Measurements from ENCODE around the gene OR2V1.

OR2V1 gene

GRCh38 chr5:181092428-181092827, 38.5 kb downstream of the OR2V1 start:
- Histone ChIP-seq H3K9me3 (no peaks in the 10 kb centered on the region), H3K4me1 (no peaks in the 10 kb centered on the region), H3K36me3 (no peaks in the 10 kb centered on the region), H3K4me3 (no peak overlapping the region), H3K27me3 (peaks cover 0 to 22% of the 10 kb centered on the region in 2 donors), H3K27ac (no peak overlapping the region)
- DNase-seq: no peak
- intact Hi-C loops (cut with DNase I; ENCODE audit: low total_unique reads): no loop called here
- TF ChIP-seq, protein P1, sequence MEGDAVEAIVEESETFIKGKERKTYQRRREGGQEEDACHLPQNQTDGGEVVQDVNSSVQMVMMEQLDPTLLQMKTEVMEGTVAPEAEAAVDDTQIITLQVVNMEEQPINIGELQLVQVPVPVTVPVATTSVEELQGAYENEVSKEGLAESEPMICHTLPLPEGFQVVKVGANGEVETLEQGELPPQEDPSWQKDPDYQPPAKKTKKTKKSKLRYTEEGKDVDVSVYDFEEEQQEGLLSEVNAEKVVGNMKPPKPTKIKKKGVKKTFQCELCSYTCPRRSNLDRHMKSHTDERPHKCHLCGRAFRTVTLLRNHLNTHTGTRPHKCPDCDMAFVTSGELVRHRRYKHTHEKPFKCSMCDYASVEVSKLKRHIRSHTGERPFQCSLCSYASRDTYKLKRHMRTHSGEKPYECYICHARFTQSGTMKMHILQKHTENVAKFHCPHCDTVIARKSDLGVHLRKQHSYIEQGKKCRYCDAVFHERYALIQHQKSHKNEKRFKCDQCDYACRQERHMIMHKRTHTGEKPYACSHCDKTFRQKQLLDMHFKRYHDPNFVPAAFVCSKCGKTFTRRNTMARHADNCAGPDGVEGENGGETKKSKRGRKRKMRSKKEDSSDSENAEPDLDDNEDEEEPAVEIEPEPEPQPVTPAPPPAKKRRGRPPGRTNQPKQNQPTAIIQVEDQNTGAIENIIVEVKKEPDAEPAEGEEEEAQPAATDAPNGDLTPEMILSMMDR (IDR thresholded peaks at IDR 0.05): no peak

GRCh38 chr5:181088289-181088688, 42.7 kb downstream of the OR2V1 start:
- no peaks in the 10 kb centered on the region for H3K9me3 ChIP-seq
- no peak overlapping the region for H3K4me3 ChIP-seq
- no peak overlapping the region for H3K27ac ChIP-seq
- no peaks in the 10 kb centered on the region for H3K36me3 ChIP-seq
- peaks cover 0 to 29% of the 10 kb centered on the region in 2 donors for H3K27me3 ChIP-seq
- TF ChIP-seq, protein P1 (IDR thresholded peaks at IDR 0.05): no peak
- no peaks in the 10 kb centered on the region for H3K4me1 ChIP-seq
- DNase-seq: no peak
- intact Hi-C loops (cut with DNase I; ENCODE audit: low total_unique reads): no loop called here

DNA sequence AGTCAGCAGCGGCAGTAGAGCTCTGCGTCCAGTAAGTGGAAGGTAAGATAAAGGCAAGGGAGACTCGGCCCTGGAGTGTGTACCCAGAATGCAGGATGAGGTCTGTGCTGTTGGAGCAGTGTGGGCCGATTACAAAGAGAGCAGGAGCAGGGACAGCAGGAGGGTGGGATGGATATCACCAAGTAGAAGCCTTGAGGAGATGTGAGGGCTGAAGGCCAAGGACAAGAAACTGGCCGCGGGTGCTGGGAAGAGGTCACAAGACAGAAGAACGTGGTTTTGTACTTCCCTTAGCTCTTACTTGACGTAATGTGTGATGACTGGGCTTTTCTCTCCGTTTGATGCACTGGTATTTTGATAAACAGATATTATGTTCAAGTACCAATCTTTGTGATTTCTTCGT, 43.7 kb downstream of the OR2V1 start:
- no peak overlapping the region for H3K27ac ChIP-seq
- peak in 1 of 2 donors; percentile 49 for DNase-seq
- no peaks in the 10 kb centered on the region for H3K4me1 ChIP-seq
- peaks cover 0 to 20% of the 10 kb centered on the region in 2 donors for H3K27me3 ChIP-seq
- no peaks in the 10 kb centered on the region for H3K36me3 ChIP-seq
- no peak overlapping the region for H3K4me3 ChIP-seq
- TF ChIP-seq, protein P1 (IDR thresholded peaks at IDR 0.05): no peak
- H3K9me3 ChIP-seq: no peaks in the 10 kb centered on the region
- intact Hi-C loops (cut with DNase I; ENCODE audit: low total_unique reads): no loop called here

DNA sequence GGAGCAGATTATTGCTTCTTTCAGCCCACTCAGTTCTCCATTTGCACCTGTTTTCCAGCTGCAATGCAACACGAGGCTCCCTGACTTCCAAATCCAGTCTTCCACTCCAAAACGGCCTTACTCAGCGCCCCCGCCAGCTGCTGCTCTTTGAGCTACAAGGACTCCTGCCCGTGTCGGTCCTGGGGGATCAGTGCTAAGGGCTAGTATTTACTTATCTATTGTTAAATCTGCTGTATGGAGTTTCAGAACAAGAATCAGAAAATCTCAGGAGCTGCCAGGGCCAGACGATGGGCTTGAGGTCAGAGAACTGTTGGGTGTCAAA, 44.1 kb downstream of the OR2V1 start:
- intact Hi-C loops (cut with DNase I; ENCODE audit: low total_unique reads): no loop called here
- Histone ChIP-seq H3K27me3 (peaks cover 0 to 16% of the 10 kb centered on the region in 2 donors), H3K9me3 (peaks cover 0 to 3% (median 0%) of the 10 kb centered on the region in 3 donors), H3K36me3 (no peaks in the 10 kb centered on the region), H3K27ac (no peak overlapping the region), H3K4me3 (no peak overlapping the region), H3K4me1 (no peaks in the 10 kb centered on the region)
- DNase-seq: no peak
- TF ChIP-seq, protein P1 (IDR thresholded peaks at IDR 0.05): no peak

GRCh38 chr5:181086026-181086883, 44.7 kb downstream of the OR2V1 start:
- H3K36me3 ChIP-seq: no peaks in the 10 kb centered on the region
- peaks cover 0 to 17% of the 10 kb centered on the region in 2 donors for H3K27me3 ChIP-seq
- no peak overlapping the region for H3K27ac ChIP-seq
- intact Hi-C loops (cut with DNase I; ENCODE audit: low total_unique reads): no loop called here
- no peak for DNase-seq
- TF ChIP-seq, protein P1 (IDR thresholded peaks at IDR 0.05): no peak
- H3K4me3 ChIP-seq: no peak overlapping the region
- peaks cover 0 to 8% (median 0%) of the 10 kb centered on the region in 3 donors for H3K9me3 ChIP-seq
- no peaks in the 10 kb centered on the region for H3K4me1 ChIP-seq

All from tibial artery (tissue), 4 donors.